Measurements from ENCODE around the gene PALMD. TPM values are rescaled to one million over a fixed set of nuclear protein-coding genes. Genes with fewer than 3 reads are reported as not detected.

PALMD gene
- total and polyA plus RNA-seq, 2 donors (not counting 1 experiment from before 2014, with no cell fraction given): not detected

GRCh38 chr1:99674115-99675064 lies 28.5 kb downstream of the PALMD start:
- no peaks in the 10 kb centered on the region for H4K20me1 ChIP-seq (ENCODE audit: control insufficient read depth, insufficient read depth, low read length, poor library complexity, severe bottlenecking)
- TF ChIP-seq CTCF (IDR thresholded peaks at IDR 0.05): no peak
- no peak for TF ChIP-seq EZH2 (IDR thresholded peaks at IDR 0.05; ENCODE audit: borderline replicate concordance, insufficient read depth, low read depth, low read length, poor library complexity, severe bottlenecking)
- H3K9me3 Mint-ChIP-seq (ENCODE audit: insufficient read depth): no peaks in the 10 kb centered on the region
- H3K4me1 Mint-ChIP-seq: no peaks in the 10 kb centered on the region
- no peak overlapping the region for H3K27ac Mint-ChIP-seq
- H3K4me2 ChIP-seq (replicated peaks; ENCODE audit: low read depth, low read length, poor library complexity, severe bottlenecking): no peak overlapping the region
- H3K4me3 Mint-ChIP-seq: no peak overlapping the region
- intact Hi-C loops (cut with micrococcal nuclease): no loop called here
- no peak overlapping the region for H3K4me3 ChIP-seq (ENCODE audit: control extremely low read depth in 1 of 5, extremely low read depth in 1 of 5, insufficient read depth in 1 of 5, low read depth in 2 of 5, low read length in 4 of 5)
- DNase-seq (no peak), ATAC-seq (ENCODE audit: low read depth) (no peak)
- H3K79me2 ChIP-seq (ENCODE audit: control insufficient read depth, insufficient read depth, low read length): no peaks in the 10 kb centered on the region
- H3K27me3 Mint-ChIP-seq: peaks cover 21% of the 10 kb centered on the region
- no peak overlapping the region for H3K27ac ChIP-seq (ENCODE audit: low read length in 2 of 2)
- H2AFZ ChIP-seq (ENCODE audit: insufficient read depth, low read depth, low read length, poor library complexity, severe bottlenecking): no peak overlapping the region
- peaks cover 0 to 7% (median 3%) of the 10 kb centered on the region in 4 experiments for H3K27me3 ChIP-seq (replicated peaks in 1 of 4; ENCODE audit: control extremely low read depth in 1 of 4, control insufficient read depth in 3 of 4, insufficient read depth in 4 of 4, low read length in 3 of 4)
- no peak overlapping the region for H3K9ac ChIP-seq (ENCODE audit: low read length)
- H3K9me3 ChIP-seq (ENCODE audit: control extremely low read depth in 1 of 3, control insufficient read depth in 2 of 3, insufficient read depth in 1 of 3, low read length in 2 of 3): peaks cover 0 to 1% (median 0%) of the 10 kb centered on the region in 3 donors
- ChIA-PET POLR2A (no interaction called here), CTCF (interaction anchor here (0.9 to 2.4 kb wide), 3 partner anchors 11 to 32 kb away, joined by 3 to 7 read pairs (median 4); no protein-coding TSS in a partner anchor)
- 60% methylated on average over 2 of the region's 6 CpGs for WGBS (ENCODE audit: insufficient coverage)
- no peaks in the 10 kb centered on the region for H3K36me3 ChIP-seq (replicated peaks in 1 of 2; ENCODE audit: control extremely low read depth in 1 of 2, control insufficient read depth in 1 of 2, extremely low read depth in 1 of 2, insufficient read depth in 2 of 2, low read length in 1 of 2)
- H3K4me1 ChIP-seq (ENCODE audit: control insufficient read depth in 2 of 2, insufficient read depth in 2 of 2, low read length in 2 of 2): no peaks in the 10 kb centered on the region

GRCh38 chr1:99675292-99675691 lies 29.4 kb downstream of the PALMD start:
- CTCF ChIA-PET: no interaction called here
- intact Hi-C loops (cut with micrococcal nuclease): no loop called here

More at GRCh38 chr1:99675292-99675691, 29.4 kb downstream of the PALMD start:
- no peaks in the 10 kb centered on the region for H3K4me1 Mint-ChIP-seq
- DNase-seq (no peak), ATAC-seq (ENCODE audit: low read depth) (no peak)
- no peak overlapping the region for H3K4me3 ChIP-seq (ENCODE audit: control extremely low read depth in 1 of 5, extremely low read depth in 1 of 5, insufficient read depth in 1 of 5, low read depth in 2 of 5, low read length in 4 of 5)
- no peaks in the 10 kb centered on the region for H3K79me2 ChIP-seq (ENCODE audit: control insufficient read depth, insufficient read depth, low read length)
- H3K9me3 ChIP-seq (ENCODE audit: control extremely low read depth in 1 of 3, control insufficient read depth in 2 of 3, insufficient read depth in 1 of 3, low read length in 2 of 3): peaks cover 0 to 1% (median 0%) of the 10 kb centered on the region in 3 donors
- peaks cover 19% of the 10 kb centered on the region for H3K27me3 Mint-ChIP-seq
- H3K27me3 ChIP-seq (replicated peaks in 1 of 4; ENCODE audit: control extremely low read depth in 1 of 4, control insufficient read depth in 3 of 4, insufficient read depth in 4 of 4, low read length in 3 of 4): peaks cover 0 to 7% (median 3%) of the 10 kb centered on the region in 4 experiments
- POLR2A ChIA-PET: no interaction called here
- no peaks in the 10 kb centered on the region for H4K20me1 ChIP-seq (ENCODE audit: control insufficient read depth, insufficient read depth, low read length, poor library complexity, severe bottlenecking)
- no peak overlapping the region for H3K27ac Mint-ChIP-seq
- no peaks in the 10 kb centered on the region for H3K36me3 ChIP-seq (replicated peaks in 1 of 2; ENCODE audit: control extremely low read depth in 1 of 2, control insufficient read depth in 1 of 2, extremely low read depth in 1 of 2, insufficient read depth in 2 of 2, low read length in 1 of 2)
- no peak overlapping the region for H2AFZ ChIP-seq (ENCODE audit: insufficient read depth, low read depth, low read length, poor library complexity, severe bottlenecking)
- no peak overlapping the region for H3K4me2 ChIP-seq (replicated peaks; ENCODE audit: low read depth, low read length, poor library complexity, severe bottlenecking)
- H3K4me3 Mint-ChIP-seq: no peak overlapping the region
- no peak overlapping the region for H3K27ac ChIP-seq (ENCODE audit: low read length in 2 of 2)
- H3K9me3 Mint-ChIP-seq (ENCODE audit: insufficient read depth): no peaks in the 10 kb centered on the region
- H3K9ac ChIP-seq (ENCODE audit: low read length): no peak overlapping the region
- TF ChIP-seq CTCF (IDR thresholded peaks at IDR 0.05) (no peak), EZH2 (IDR thresholded peaks at IDR 0.05; ENCODE audit: borderline replicate concordance, insufficient read depth, low read depth, low read length, poor library complexity, severe bottlenecking) (no peak)
- H3K4me1 ChIP-seq (ENCODE audit: control insufficient read depth in 2 of 2, insufficient read depth in 2 of 2, low read length in 2 of 2): no peaks in the 10 kb centered on the region
